Activated CD8-positive, alpha-beta T cell treated with anti-CD3 and anti-CD28 coated beads for 36 hours (primary cell): ENCODE results near the gene KCNMB2. TPM values are rescaled to one million over a fixed set of nuclear protein-coding genes. Genes with fewer than 3 reads are reported as not detected.

ENCODE experiments used
- ATAC-seq: fragments of 200-7000 bp; cut with Tn5 transposase; one replicate; pipeline ENCODE4 v1.10.0; 2021; ENCODE audit warnings: mild to moderate bottlenecking, moderate library complexity
- CTCF ChIA-PET: fragments of 350-600 bp; sonication (Branson Sonifier 250); formaldehyde crosslinking; loops from one replicate; lab custom pipeline; 2021; ENCODE audit warnings: antibody characterized with exemption; lab: Charles Lee
- POLR2A ChIA-PET: fragments of 350-600 bp; sonication (Branson Sonifier 250); formaldehyde crosslinking; loops from one replicate; lab custom pipeline; 2021; ENCODE audit warnings: antibody characterized with exemption; lab: Charles Lee
- DNase-seq: peaks from one replicate; pipeline ENCODE4 v3.0.0-alpha.2; 2020
- H3K27ac Mint-ChIP-seq: one replicate; pipeline ENCODE4 v1.8.0; 2021; ENCODE audit warnings: mild to moderate bottlenecking, mixed read lengths
- H3K27me3 Mint-ChIP-seq: one replicate; pipeline ENCODE4 v1.8.0; 2021; ENCODE audit warnings: mixed read lengths
- H3K36me3 Mint-ChIP-seq: one replicate; pipeline ENCODE4 v1.8.0; 2021; ENCODE audit warnings: low read depth, mixed read lengths
- H3K4me1 Mint-ChIP-seq: one replicate; pipeline ENCODE4 v1.8.0; 2021; ENCODE audit warnings: low read depth, mixed read lengths
- H3K4me3 Mint-ChIP-seq: one replicate; pipeline ENCODE4 v1.8.0; 2021; ENCODE audit warnings: mild to moderate bottlenecking, moderate library complexity, mixed read lengths
- H3K9me3 Mint-ChIP-seq: one replicate; pipeline ENCODE4 v1.8.0; 2021; ENCODE audit warnings: mixed read lengths
- intact Hi-C: fragments of 100-400 bp; cut with micrococcal nuclease; formaldehyde crosslinking; loops from one replicate; pipeline ENCODE4 v1.10.0; 2022
- total RNA-seq, 2 experiments: library from RNA; stranded (reverse); gene quantifications; one replicate each; pipeline ENCODE4 v1.2.3, GENCODE V29; 2021
- TF ChIP-seq, protein P1 (sequence below): fragments of 200-600 bp; IDR thresholded peaks from one replicate; pipeline ENCODE4 v1.8.0; 2022; ENCODE audit warnings: antibody characterized with exemption, mild to moderate bottlenecking

KCNMB2 gene
- total RNA-seq, 2 experiments from 2014 or later, result not detected

DNA sequence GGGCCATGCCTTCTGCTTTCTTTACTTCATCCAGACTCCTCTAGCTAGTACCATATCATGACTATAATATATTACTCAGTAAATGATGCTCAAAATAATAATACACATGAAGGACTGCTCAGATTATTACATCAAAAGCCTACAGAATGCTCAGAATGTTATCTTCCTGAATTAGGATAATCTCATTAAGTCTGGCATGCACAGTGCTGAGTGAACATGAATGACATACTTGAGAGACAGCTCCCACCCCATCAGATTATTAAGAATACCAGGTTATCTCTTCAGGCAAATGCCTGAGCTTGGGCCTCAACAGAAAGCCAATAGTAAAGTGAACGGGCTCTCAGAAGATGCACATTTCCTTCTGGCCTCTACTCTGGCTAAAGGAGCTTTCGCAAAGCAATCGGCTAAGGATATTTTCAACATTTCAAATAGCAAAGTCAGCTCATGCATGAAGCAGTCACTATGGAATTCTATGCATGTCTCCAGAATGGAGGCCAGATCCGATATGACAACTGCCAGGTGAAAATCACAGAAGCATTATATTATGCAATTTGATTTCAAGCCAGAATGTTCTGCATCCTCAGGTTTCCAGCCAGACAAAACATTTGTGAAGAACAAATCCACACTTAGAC is 122.6 kb downstream of the KCNMB2 start:
- ATAC-seq (no peak), DNase-seq (no peak)
- TF ChIP-seq, protein P1, sequence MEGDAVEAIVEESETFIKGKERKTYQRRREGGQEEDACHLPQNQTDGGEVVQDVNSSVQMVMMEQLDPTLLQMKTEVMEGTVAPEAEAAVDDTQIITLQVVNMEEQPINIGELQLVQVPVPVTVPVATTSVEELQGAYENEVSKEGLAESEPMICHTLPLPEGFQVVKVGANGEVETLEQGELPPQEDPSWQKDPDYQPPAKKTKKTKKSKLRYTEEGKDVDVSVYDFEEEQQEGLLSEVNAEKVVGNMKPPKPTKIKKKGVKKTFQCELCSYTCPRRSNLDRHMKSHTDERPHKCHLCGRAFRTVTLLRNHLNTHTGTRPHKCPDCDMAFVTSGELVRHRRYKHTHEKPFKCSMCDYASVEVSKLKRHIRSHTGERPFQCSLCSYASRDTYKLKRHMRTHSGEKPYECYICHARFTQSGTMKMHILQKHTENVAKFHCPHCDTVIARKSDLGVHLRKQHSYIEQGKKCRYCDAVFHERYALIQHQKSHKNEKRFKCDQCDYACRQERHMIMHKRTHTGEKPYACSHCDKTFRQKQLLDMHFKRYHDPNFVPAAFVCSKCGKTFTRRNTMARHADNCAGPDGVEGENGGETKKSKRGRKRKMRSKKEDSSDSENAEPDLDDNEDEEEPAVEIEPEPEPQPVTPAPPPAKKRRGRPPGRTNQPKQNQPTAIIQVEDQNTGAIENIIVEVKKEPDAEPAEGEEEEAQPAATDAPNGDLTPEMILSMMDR, result no peak
- H3K27me3 Mint-ChIP-seq, result no peaks in the 10 kb centered on the region
- H3K36me3 Mint-ChIP-seq, result no peaks in the 10 kb centered on the region
- H3K4me3 Mint-ChIP-seq, result no peak overlapping the region
- no peaks in the 10 kb centered on the region for H3K9me3 Mint-ChIP-seq
- intact Hi-C loops, result no loop called here
- CTCF ChIA-PET, result no interaction called here
- H3K27ac Mint-ChIP-seq, result no peak overlapping the region
- H3K4me1 Mint-ChIP-seq, result no peaks in the 10 kb centered on the region
- POLR2A ChIA-PET, result no interaction called here

DNA sequence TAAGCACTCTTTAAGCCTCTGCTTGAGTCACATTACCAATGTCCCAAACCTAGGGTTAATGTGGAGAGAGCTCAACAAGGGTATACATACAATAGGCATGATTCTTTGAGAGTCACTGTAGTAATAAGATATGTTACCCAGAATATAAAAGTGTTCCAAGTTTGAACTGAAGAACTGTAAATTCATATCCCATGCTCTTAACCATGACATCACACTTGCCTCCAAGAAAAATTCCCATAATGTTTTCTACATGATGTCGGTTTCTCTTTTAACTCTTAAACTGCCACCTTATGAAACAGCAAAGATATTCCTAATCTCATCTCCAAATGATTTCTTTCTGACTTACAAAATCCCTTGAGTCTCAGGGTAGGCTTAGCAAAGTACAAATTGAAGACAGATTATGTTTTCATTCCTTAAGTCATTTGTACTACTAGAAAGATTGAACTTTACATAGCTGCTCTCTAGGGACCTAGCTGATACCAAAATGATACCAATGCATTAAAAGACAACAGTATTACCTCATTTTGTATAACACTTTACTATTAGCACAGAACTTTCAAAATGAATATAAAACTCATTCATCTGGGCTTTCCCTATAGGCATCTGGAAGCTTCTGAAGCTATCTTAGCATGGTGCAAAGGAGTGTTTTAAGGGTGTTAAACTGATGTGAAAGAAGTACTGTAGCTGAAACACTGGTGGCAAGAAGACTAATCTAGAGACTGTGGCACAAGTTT is 127.1 kb downstream of the KCNMB2 start:
- DNase-seq (no peak), ATAC-seq (no peak)
- no peaks in the 10 kb centered on the region for H3K27me3 Mint-ChIP-seq
- no peaks in the 10 kb centered on the region for H3K4me1 Mint-ChIP-seq
- POLR2A ChIA-PET, result no interaction called here
- no peaks in the 10 kb centered on the region for H3K36me3 Mint-ChIP-seq
- CTCF ChIA-PET, result no interaction called here
- no peaks in the 10 kb centered on the region for H3K9me3 Mint-ChIP-seq
- no peak overlapping the region for H3K4me3 Mint-ChIP-seq
- no peak overlapping the region for H3K27ac Mint-ChIP-seq
- TF ChIP-seq, protein P1, result no peak
- intact Hi-C loops, result no loop called here

- no peak for DNase-seq
- H3K27ac Mint-ChIP-seq, result no peak overlapping the region
- peaks cover 3% of the 10 kb centered on the region for H3K4me1 Mint-ChIP-seq
- ATAC-seq, result no peak
- POLR2A ChIA-PET, result no interaction called here
- intact Hi-C loops, result no loop called here
- no peak overlapping the region for H3K4me3 Mint-ChIP-seq
- H3K36me3 Mint-ChIP-seq, result no peaks in the 10 kb centered on the region
- CTCF ChIA-PET, result no interaction called here
- TF ChIP-seq, protein P1, result no peak
- no peaks in the 10 kb centered on the region for H3K9me3 Mint-ChIP-seq
- H3K27me3 Mint-ChIP-seq, result no peaks in the 10 kb centered on the region
Observed at GRCh38 chr3:178665747-178666146, 129.5 kb downstream of the KCNMB2 start.

DNA sequence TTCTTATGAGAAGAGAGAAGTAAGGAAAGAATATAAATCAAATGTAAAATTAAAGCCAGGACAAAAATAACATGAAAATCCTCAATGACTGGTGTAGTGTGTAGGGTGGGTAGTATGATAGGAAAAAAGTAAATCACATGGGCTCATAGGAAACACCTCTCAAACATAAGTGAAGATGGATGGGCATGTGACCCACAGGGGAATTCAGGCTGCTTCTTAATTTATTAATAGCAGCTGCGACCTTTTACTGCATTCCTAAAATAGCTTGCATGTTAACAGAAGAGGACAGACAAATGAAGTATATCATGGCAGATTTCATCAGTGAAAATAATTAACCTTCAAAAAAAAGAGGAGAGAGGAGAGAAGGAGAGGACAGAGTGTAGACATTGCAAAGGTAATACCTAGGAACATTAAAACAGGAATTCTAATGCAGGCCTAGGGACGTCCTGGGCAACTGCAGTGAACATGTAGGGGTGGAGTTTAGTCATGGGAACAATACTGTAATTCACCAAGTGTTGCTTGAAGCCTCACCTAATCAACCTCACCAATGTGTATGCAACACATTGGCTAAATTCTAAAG is 132.9 kb downstream of the KCNMB2 start:
- Mint-ChIP-seq H3K27me3 (no peaks in the 10 kb centered on the region), H3K36me3 (no peaks in the 10 kb centered on the region), H3K27ac (no peak overlapping the region), H3K9me3 (no peaks in the 10 kb centered on the region), H3K4me3 (no peak overlapping the region), H3K4me1 (peaks cover 3% of the 10 kb centered on the region)
- TF ChIP-seq, protein P1, result no peak
- no peak for ATAC-seq
- intact Hi-C loops, result no loop called here
- POLR2A ChIA-PET, result no interaction called here
- no peak for DNase-seq
- CTCF ChIA-PET, result no interaction called here

- no peak overlapping the region for H3K4me3 Mint-ChIP-seq
- H3K9me3 Mint-ChIP-seq, result no peaks in the 10 kb centered on the region
- H3K36me3 Mint-ChIP-seq, result no peaks in the 10 kb centered on the region
- intact Hi-C loops, result no loop called here
- H3K4me1 Mint-ChIP-seq, result peaks cover 3% of the 10 kb centered on the region
- CTCF ChIA-PET, result no interaction called here
- DNase-seq (no peak), ATAC-seq (no peak)
- H3K27me3 Mint-ChIP-seq, result no peaks in the 10 kb centered on the region
- POLR2A ChIA-PET, result no interaction called here
- no peak overlapping the region for H3K27ac Mint-ChIP-seq
- TF ChIP-seq, protein P1, result no peak
Observed at GRCh38 chr3:178669758-178670157, 133.5 kb downstream of the KCNMB2 start.
